Gastrocnemius medialis (tissue), 4 donors: ENCODE data around the gene NFIA.

Source experiments
- POLR2A ChIP-seq, 2 donors: fragments of 450-650 bp; IDR thresholded peaks; one replicate each; pipeline ENCODE4 v1.6.1; 2017; ENCODE audit warnings: antibody characterized with exemption in 2 of 2, mild to moderate bottlenecking in 2 of 2, moderate library complexity in 2 of 2
- TF ChIP-seq, protein P1 (sequence below), 5 experiments: fragments of 450-650 bp in 3 of 5; fragments of 200-600 bp in 2 of 5; sonication (generic) in 2 of 5; IDR thresholded peaks in 4 of 5; conservative IDR thresholded peaks in 1 of 5; 1 replicate in 4 of 5; 2 replicates in 1 of 5; pipeline ENCODE4 v1.5.1; 2016 to 2019; ENCODE audit warnings: antibody characterized with exemption in 5 of 5, mild to moderate bottlenecking in 3 of 5, moderate library complexity in 3 of 5

DNA sequence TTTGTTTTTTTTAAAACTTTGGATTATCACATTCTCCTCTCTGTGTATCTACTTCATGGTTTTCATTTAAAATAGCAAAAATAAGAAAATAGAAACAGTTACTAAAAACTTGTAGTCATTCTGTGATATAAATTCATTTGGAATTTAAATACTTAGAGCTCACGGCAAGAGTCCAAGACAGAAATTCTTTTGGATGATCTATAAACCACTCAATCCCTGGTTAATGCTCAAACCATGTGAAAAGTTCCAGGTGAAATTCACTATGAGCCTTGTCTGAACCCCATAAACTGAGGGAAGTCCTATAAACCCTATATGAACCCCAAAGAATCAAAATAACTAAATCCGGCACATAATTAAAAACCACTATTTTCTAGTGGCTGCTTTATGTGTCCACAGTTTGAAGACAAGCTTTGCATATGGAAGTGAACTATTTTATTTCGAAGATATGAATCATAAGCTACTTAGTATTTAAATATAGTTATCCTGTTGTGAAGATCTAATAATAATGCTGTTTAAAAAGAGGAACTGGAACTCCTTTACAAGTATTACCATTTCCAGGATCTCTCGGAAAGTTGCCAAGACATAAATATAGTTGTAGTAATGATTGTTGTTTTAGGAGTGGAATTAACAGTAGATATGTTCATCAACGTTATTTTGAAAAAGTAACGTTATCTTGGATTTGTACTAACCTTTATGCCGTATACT, 163.5 kb downstream of the NFIA start:
- TF ChIP-seq, protein P1, sequence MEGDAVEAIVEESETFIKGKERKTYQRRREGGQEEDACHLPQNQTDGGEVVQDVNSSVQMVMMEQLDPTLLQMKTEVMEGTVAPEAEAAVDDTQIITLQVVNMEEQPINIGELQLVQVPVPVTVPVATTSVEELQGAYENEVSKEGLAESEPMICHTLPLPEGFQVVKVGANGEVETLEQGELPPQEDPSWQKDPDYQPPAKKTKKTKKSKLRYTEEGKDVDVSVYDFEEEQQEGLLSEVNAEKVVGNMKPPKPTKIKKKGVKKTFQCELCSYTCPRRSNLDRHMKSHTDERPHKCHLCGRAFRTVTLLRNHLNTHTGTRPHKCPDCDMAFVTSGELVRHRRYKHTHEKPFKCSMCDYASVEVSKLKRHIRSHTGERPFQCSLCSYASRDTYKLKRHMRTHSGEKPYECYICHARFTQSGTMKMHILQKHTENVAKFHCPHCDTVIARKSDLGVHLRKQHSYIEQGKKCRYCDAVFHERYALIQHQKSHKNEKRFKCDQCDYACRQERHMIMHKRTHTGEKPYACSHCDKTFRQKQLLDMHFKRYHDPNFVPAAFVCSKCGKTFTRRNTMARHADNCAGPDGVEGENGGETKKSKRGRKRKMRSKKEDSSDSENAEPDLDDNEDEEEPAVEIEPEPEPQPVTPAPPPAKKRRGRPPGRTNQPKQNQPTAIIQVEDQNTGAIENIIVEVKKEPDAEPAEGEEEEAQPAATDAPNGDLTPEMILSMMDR (IDR thresholded peaks at IDR 0.05 in 4 of 5, conservative IDR thresholded peaks at IDR 0.05 in 1 of 5) = no peak
- no peak for TF ChIP-seq POLR2A (IDR thresholded peaks at IDR 0.05)
